ENCODE data around the gene HIGD1C.
"Not testable (repeated sequence)": the region's sequence is repeated elsewhere in the genome, so short reads cannot be mapped to it uniquely, and the experiment has no call there.

The HIGD1C gene

DNA sequence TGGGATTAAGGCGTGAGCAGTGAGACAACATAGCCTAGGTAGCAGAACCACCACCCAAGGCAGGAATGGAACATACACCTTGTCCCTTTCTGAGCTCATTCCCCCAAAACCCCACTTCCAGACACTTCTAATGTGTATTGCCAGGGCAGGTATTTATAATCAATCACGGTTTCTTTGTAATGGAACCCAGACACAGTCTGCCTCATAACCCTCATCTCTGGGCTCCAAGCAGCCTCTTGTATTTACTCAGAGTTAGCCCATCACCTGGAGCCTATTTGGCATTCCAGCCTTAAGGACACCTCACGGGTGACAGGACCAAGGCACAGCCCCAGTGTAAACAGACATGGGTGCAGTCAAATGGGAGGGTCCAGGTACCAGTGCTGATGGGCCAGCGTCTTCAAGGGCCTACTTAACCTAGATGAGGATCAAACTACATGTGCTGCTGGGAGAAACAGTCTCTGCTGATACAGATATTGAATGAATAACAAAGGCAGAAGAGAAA is 2.5 kb upstream of the HIGD1C start:
- TF ChIP-seq, protein P1, sequence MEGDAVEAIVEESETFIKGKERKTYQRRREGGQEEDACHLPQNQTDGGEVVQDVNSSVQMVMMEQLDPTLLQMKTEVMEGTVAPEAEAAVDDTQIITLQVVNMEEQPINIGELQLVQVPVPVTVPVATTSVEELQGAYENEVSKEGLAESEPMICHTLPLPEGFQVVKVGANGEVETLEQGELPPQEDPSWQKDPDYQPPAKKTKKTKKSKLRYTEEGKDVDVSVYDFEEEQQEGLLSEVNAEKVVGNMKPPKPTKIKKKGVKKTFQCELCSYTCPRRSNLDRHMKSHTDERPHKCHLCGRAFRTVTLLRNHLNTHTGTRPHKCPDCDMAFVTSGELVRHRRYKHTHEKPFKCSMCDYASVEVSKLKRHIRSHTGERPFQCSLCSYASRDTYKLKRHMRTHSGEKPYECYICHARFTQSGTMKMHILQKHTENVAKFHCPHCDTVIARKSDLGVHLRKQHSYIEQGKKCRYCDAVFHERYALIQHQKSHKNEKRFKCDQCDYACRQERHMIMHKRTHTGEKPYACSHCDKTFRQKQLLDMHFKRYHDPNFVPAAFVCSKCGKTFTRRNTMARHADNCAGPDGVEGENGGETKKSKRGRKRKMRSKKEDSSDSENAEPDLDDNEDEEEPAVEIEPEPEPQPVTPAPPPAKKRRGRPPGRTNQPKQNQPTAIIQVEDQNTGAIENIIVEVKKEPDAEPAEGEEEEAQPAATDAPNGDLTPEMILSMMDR (IDR thresholded peaks at IDR 0.05; ENCODE audit: low read depth, low read length): no peak
- no peak overlapping the region for H3K4me3 ChIP-seq (ENCODE audit: low read depth, low read length)

GRCh38 chr12:50951112-50951511 is 1.2 kb upstream of the HIGD1C start:
- TF ChIP-seq, protein P1 (IDR thresholded peaks at IDR 0.05; ENCODE audit: low read depth, low read length): no peak
- no peak overlapping the region for H3K4me3 ChIP-seq (ENCODE audit: low read depth, low read length)

DNA sequence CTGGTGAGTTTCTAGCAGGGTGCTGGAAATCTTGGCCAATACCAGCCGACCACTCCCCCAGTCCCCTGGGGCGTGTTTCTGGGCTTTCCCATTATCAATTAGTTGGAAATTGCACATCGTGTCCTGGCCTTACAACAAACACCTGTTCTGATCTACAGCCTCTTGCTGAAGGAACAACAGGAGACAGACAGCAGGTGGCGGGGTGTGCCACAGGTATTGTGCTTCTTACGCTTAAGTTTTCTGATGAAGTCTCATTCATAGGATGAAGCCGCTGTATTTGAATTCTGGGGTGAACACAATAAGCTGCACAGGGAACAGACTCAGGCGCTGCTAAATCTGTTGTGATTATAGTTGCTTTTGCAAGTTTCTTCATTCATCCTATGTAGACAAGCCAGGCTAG is 703 bp downstream of the HIGD1C start:
- TF ChIP-seq, protein P1 (IDR thresholded peaks at IDR 0.05; ENCODE audit: low read depth, low read length): no peak

GRCh38 chr12:50954789-50955188 is 2.4 kb downstream of the HIGD1C start:
- H3K4me3 ChIP-seq (ENCODE audit: low read depth, low read length): not testable (repeated sequence)

More for the DNA sequence above, 703 bp downstream of the HIGD1C start:
- no peak overlapping the region for H3K4me3 ChIP-seq (ENCODE audit: low read depth, low read length)

DNA sequence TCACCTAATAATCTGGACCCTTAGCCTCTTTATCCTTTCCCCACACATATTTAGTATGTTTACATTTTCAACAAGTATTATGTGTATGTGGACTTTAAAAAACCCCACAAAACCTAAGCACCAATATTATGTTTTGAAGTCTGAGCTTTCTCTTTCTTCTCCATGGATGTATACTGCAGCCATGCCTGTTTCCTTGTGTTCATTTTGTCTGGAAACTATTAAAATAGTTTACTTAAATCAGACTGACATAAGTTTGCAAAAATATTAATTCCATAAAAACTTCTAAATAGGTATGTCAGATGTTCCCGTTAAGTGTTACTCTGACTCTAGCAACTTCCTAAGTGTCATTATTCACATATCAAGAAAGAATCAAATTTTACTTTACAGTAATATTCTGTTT is 2.9 kb downstream of the HIGD1C start:
- TF ChIP-seq, protein P1 (IDR thresholded peaks at IDR 0.05; ENCODE audit: low read depth, low read length): no peak
- no peak overlapping the region for H3K4me3 ChIP-seq (ENCODE audit: low read depth, low read length)

DNA sequence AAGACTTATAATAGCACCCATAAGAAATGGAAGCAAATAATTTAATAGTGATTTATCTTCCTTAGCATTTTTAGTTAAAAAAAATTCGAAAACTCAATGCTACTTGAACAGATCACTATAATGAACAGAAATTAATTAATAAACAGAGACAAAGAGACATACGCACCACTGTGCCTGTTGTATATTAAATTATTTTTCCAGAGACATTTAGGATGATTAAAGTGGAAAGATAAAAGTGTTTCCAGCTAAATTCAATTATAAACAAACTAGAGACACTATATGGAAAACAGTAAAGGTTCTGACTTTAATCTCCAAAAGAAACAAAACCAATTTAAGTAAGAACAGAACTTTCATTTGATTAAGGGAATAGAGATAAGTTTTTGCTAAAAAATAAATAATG is 3.4 kb downstream of the HIGD1C start:
- TF ChIP-seq, protein P1 (IDR thresholded peaks at IDR 0.05; ENCODE audit: low read depth, low read length): no peak
- no peak overlapping the region for H3K4me3 ChIP-seq (ENCODE audit: low read depth, low read length)

GRCh38 chr12:50960130-50960529 is 7.8 kb downstream of the HIGD1C start:
- TF ChIP-seq, protein P1 (IDR thresholded peaks at IDR 0.05; ENCODE audit: low read depth, low read length): no peak
- no peak overlapping the region for H3K4me3 ChIP-seq (ENCODE audit: low read depth, low read length)

DNA sequence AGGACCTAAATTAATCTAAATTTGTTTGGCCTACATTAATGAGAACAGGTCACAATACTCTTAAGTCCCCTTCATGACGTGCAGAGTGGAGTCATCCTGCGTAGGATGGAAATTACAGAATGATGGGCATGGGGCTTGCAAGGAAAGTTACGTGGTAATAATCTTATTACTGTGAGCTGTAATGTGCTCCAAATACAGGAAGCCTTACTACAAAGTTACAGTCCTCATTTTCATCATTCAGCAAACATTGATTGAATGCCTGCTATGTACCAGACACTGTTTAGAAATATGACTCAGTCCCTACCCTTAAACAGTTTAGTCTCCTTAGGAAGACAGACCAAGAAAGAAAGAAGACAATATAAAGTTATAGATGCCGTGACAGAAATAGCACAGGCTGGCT is 9.4 kb downstream of the HIGD1C start:
- no peak overlapping the region for H3K4me3 ChIP-seq (ENCODE audit: low read depth, low read length)
- TF ChIP-seq, protein P1 (IDR thresholded peaks at IDR 0.05; ENCODE audit: low read depth, low read length): no peak
